Cerebellar cortex (tissue), 1 donor: Measurements from ENCODE around the gene POLR1B.
A peak's percentile ranks its signal among the peaks of the same experiment; 100 is the strongest.
"Not testable (repeated sequence)": the region's sequence is repeated elsewhere in the genome, so short reads cannot be mapped to it uniquely, and the experiment has no call there.

Experiments used
- DNase-seq: peaks from one replicate; pipeline ENCODE4 v3.0.0-alpha.2; 2015; ENCODE audit warnings: low spot score

Gene POLR1B

GRCh38 chr2:112542123-112542983 lies at the start of gene POLR1B:
Gene POLR1B (plus strand): TSS chr2:112542465. CDS start chr2:112542495, 30 bp downstream.
- DNase-seq: peak; percentile 91

- DNase-seq: no peak
Measured at GRCh38 chr2:112493048-112493447, 49.2 kb upstream of the POLR1B start.

DNA sequence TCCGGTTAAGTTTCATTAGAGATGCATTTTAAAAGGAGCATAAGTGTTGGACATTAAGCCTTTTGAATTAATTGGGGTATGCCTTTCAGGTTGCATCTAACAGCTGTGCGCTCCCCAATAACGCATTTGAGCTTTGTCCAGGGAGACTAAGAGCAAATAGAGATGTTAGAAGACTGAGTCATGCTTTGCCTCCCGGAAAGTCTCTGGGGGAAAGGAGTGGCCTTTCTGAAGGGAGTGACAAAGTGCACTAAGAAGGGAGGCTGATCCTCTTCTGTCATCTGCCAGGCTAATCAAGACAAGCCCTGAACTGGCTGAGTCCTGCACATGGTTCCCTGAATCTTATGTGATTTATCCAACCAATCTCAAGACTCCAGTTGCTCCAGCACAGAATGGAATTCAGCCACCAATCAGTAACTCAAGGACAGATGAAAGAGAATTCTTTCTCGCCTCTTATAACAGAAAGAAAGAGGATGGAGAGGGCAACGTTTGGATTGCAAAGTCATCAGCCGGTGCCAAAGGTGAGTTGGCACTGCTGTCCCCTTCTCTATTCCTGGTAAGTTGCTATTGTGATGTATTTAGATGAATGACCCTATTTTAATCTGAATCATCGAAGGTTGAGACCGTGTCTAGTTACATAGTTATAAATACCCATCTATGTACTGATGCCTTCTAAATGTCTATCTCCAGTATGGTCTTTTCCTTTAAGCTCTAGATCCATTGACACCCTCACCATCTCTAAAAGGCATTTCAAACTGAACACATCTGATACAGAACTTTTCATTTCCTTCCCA lies 48.2 kb upstream of the POLR1B start:
- DNase-seq: no peak

- DNase-seq: no peak
Measured at GRCh38 chr2:112494828-112495227, 47.4 kb upstream of the POLR1B start.

DNA sequence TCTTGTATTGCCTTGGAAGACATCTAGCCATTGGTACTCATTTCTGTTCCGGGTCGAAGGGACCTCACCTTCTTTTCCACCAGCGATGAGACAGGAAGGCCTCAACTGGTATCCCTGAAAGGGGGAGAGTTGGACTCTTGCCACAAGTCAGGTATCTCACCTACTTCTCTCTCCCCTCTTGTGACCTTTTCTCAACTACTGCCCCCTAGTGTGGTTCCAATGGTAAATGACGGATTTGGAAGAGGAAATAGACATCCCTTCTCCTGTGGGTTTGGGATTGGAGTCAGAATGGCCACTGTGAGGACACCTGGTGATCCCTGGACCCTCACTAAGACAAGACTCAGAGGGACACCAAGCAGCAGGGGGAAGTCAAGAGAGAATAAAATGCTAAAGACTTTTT lies 46.4 kb upstream of the POLR1B start:
- DNase-seq: not testable (repeated sequence)

- DNase-seq: peak; percentile 28
Measured at GRCh38 chr2:112500850-112501484, 41.3 kb upstream of the POLR1B start.

DNA sequence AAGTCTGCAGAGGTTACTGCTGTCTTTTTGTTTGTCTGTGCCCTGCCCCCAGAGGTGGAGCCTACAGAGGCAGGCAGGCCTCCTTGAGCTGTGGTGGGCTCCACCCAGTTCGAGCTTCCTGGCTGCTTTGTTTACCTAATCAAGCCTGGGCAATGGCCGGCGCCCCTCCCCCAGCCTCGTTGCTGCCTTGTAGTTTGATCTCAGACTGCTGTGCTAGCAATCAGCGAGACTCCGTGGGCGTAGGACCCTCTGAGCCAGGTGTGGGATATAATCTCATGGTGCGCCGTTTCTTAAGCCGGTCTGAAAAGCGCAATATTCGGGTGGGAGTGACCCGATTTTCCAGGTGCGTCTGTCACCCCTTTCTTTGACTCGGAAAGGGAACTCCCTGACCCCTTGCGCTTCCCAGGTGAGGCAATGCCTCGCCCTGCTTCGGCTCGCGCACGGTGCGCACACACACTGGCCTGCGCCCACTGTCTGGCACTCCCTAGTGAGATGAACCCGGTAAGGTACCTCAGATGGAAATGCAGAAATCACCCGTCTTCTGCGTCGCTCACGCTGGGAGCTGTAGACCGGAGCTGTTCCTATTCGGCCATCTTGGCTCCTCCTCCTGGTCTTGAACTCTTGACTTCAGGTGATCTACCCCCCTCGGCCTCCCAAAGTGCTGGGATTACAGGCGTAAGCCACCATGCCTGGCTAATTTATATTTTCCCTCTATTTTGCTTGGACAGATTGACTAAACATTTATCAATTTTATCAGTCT lies 32.8 kb upstream of the POLR1B start:
- DNase-seq: not testable (repeated sequence)

DNA sequence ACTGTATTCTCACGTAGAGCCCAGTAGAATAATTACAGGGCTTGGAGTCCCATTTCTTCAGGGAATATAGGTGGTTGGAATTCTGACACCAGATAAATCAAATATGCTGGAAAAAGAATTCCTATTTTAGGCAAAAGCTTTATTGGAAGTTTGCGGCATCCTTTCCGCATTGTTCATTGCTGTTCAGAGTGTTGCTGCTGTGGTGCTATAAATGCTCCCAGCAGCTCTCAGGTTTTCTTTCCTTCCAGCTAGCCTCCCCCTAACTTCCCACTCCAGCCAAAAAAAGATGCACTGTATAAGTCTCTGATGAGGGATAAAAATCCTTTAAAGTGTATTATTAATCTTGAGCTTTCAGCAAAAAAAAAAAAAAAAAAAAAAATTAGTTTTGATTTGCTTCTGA lies 25.5 kb upstream of the POLR1B start:
- DNase-seq: no peak

DNA sequence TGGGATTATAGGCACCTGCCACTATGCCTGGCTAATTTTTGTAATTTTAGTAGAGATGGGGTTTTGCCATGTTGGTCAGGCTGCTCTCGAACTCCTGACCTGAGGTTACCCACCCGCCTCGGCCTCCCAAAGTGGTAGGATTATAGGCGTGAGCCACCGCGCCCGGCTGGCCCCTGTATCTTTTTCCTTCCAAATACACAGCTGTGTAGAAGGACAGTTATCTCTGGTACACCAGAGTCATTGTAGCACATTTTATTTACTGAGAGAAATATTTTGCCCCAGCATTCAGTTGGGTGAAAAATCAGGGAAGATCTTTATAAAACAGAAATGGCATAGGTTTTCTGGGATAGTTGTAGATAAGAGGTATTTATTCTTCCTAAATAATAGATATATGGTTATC lies 23.5 kb upstream of the POLR1B start:
- no peak for DNase-seq

- no peak for DNase-seq
Measured at GRCh38 chr2:112519506-112519905, 22.8 kb upstream of the POLR1B start.

DNA sequence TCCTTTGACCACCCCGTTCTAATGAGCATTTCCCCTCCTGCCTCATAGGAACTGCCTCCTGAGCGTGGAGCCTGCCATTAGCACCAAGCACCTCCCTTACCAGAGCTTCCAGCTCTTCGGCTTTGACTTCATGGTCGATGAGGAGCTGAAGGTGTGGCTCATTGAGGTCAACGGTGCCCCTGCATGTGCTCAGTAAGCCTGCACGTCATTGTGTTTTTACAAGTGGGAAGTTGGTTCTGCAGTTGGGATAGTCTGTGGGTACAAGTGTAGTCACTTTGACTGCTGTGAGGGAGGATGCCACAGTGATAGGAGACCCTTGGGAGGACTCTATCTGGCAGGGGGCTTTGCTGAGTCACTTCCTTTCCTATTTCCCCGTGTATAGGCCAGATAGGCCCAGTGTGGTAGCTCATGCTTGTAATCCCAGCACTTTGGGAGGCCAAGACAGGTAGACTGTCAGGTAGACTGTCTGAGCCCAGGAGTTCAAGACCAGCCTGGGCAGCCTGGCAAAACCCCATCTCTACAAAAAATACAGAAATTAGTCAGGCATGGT lies 22.0 kb upstream of the POLR1B start:
- no peak for DNase-seq

DNA sequence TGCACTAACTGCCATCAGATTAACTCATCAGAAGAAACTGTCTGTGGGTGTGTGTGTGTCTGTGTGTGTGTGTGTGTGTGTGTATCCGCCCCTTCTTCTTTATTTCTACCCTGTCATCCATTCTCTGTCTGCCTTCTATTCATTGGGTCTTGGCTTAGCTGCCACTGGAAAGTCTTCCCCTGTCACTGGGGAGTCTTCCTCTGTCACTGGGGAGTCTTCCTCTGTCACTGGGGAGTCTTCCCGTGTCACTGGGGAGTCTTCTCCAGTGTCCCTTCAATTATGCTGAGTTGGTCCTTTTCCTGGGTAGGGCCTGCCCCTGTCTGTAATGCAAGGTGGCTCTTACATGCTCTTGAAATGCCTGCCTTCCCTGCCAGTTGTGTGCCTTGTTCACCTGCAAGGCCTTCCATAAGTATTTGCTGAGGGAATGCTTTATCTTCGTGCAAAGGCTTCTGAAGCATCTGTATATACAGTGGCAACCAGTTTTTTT lies 18.9 kb upstream of the POLR1B start:
- DNase-seq: no peak

DNA sequence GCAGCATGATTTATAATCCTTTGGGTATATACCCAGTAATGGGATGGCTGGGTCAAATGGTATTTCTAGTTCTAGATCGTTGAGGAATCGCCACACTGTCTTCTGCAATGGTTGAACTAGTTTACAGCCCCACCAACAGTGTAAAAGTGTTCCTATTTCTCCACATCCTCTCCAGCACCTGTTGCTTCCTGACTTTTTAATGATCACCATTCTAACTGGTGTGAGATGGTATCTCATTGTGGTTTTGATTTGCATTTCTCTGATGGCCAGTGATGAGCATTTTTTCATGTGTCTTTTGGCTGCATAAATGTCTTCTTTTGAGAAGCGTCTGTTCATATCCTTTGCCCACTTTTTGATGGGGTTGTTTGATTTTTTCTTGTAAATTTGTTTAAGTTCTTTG lies 18.0 kb upstream of the POLR1B start:
- DNase-seq: not testable (repeated sequence)

DNA sequence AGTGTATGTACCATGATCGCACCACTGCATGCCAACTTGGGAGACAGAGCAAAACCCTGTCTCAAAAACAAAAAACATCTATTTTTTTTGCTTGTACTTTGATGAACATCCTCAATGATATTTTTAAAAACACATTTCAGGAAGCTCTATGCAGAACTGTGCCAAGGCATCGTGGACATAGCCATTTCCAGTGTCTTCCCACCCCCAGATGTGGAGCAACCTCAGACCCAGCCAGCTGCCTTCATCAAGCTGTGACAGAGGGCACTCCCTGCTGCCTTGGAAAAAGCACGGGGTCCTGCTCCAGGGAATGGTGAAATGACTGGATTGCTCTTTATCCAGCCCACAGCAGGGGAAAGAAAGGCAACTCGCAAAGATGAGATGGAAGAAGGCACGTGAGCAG lies 13.7 kb upstream of the POLR1B start:
- no peak for DNase-seq

GRCh38 chr2:112529757-112530156 lies 12.5 kb upstream of the POLR1B start:
- no peak for DNase-seq

- DNase-seq: no peak
Measured at GRCh38 chr2:112530728-112531127, 11.5 kb upstream of the POLR1B start.

DNA sequence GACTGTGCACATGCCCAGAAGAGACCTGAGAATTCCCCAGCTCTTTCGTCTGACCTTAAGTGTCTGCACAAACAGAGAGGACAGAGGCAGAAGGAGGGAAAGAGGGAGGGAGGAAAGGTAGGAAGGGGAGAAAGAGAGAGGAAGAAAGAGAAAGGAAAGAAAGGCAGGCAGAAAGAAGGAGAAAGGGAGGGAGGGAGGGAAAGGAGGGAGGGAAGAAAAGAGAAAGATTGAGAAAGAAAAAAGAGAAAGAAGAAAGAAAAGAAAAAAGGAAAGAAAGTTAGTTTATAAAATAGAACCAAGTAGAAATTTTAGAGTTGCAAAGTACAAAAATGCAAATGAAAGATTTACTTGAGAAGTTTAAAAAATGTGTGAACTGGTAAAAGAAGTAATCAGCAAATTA lies 7.4 kb upstream of the POLR1B start:
- no peak for DNase-seq

DNA sequence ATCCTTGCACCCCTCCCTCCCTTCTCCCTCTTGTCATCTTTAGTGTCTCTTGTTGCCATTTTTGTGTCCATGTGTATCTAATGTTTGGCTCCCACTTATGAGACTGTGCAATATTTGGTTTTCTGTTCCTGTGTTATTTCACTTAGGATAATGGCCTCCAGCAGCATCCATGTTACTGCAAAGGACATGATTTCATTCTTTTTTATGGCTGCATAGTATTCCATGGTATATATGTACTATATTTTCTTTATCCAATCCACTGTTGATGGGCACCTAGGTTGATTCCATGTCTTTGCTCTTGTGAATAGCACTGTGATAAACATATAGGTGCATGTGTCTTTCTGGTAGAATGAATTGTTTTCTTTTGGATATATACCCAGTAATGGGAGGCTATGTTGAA lies 5.6 kb upstream of the POLR1B start:
- DNase-seq: not testable (repeated sequence)

DNA sequence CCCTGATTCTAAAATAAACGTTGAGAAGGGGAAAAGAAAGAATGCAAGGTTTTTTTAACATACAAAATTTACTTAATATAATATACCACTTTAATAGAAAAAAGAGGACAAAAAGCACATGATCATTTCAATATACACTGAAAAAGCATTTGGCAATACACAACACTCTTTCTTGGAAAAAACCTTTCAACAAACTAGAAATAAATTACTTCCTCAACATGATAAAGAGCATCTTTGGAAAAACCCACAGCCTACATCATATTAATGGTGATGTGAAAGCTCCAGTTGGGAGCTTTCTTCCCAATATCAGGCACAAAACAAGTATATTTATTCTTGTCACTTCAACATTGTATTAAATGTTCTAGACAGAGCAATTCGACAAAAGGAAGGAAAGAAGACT lies 3.0 kb upstream of the POLR1B start:
- no peak for DNase-seq

- no peak for DNase-seq
Measured at GRCh38 chr2:112540906-112541305, 1.4 kb upstream of the POLR1B start.

GRCh38 chr2:112541315-112542122 lies 746 bp upstream of the POLR1B start:
- DNase-seq: no peak
